Epithelial cell of prostate (primary cell): Measurements from ENCODE around the gene GPR3.
"Not testable (repeated sequence)": the region's sequence is repeated elsewhere in the genome, so short reads cannot be mapped to it uniquely, and the experiment has no call there.

Experiments
- DNase-seq: peaks from one replicate; pipeline ENCODE4 v3.0.0-alpha.2; 2011; ENCODE audit warnings: low read depth, low spot score
- H3K27ac ChIP-seq: fragments of 450-650 bp; 2 replicates; pipeline ENCODE4 v1.5.1; 2017; ENCODE audit warnings: mild to moderate bottlenecking

Gene GPR3

GRCh38 chr1:27416387-27417111 is 24.1 kb downstream of the GPR3 start:
- DNase-seq: no peak
- H3K27ac ChIP-seq: no peak overlapping the region

DNA sequence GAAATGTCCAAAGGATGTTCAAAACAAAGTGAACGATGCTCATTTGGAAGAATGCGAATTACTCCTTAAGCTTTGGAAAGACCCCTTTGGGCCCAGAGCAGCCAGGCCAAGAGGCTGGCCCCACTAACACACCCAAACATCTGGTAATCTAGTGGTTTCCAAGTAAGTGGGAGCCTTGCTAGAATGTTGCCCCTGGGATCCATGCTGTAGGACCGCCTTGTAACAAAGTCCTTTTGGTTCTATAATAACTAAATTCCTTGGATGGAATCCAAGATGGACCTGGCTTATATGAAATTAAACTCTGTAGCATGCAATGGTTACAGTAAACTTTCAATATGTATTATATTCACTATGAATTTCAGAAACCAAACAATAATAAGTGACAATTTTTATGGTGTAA is 25.3 kb downstream of the GPR3 start:
- no peak for DNase-seq
- H3K27ac ChIP-seq: peak overlapping the region; percentile 58

DNA sequence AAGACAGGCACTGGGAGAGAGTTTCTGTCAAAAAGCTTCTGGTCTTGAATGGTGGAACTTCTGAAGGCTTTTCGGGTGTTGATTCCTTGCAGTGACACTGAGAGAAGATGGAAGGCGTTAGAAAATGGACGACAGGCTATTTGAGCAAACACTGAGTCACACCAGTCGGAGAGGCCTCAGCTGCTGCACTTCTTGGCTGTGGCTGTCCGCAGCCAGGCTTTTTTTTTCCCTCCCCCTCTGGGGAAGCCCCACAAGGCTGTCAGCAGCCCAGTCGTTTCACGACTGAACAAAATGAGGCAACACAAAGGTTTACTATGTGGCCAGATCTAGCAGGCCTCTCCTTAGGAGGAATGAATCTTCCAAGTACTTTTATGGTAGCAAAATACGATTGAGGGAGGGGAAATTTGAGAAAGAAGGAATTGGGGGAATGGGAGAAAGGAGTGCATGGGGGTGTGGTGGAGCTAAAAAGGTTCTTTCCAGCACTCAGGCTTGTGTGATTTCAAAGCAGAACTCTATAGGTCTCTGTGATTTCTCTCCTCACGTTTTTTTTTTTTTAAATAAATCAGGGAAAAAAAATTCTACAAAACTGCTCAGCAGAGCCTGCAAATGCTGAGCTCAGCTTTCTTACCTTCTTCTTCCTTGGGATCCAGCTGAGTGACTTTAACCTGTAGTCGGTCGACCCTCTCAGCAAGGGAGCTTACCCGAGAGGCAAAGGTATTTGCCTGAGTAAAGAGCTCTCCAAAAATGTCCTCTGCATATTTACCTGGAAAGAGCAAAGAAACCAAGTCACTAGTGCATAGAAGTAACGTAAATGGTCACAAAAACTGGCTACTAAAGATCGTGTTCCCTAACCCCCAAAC is 26.1 kb downstream of the GPR3 start:
- H3K27ac ChIP-seq: peak overlapping the region; percentile 58
- DNase-seq: peak; percentile 64

DNA sequence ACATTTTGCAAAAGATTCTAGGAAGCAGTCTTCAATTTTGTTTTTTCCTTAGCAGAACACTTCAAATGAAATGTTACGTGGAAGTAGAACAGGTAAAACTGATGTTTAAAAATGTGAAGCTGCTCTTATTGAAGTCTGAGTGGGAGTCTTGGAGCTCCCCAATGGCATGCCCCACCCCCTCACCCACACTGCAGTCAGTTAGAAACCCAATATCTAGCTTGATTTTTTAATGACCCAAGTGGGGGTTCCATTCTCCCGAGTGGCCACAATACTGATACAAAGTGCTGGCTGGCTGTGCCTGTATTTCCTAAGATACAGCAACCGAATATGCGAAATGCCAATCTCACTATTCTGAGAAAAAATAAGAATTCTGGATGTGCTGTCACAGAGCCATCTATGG is 31.3 kb downstream of the GPR3 start:
- H3K27ac ChIP-seq: peak overlapping the region; percentile 29
- no peak for DNase-seq

DNA sequence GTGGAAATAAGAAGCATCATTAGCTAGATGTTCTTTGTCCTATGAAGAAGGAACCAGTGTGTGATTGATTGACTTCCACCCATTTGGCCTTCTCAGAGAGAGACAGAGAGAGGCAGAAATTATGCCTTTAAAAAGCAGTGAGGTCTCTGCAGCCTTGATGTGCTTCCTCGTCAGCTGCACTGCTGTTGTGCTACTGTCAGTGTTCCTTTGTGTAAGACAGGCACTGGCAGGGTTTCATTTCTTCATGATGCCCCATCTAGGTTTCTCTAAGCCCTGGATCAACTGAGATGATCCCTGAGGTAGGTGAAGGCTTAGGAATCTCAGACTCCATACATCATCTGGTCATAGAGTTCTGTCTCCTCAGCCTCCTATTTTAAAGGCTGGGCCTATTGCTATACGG is 34.9 kb downstream of the GPR3 start:
- no peak overlapping the region for H3K27ac ChIP-seq
- no peak for DNase-seq

DNA sequence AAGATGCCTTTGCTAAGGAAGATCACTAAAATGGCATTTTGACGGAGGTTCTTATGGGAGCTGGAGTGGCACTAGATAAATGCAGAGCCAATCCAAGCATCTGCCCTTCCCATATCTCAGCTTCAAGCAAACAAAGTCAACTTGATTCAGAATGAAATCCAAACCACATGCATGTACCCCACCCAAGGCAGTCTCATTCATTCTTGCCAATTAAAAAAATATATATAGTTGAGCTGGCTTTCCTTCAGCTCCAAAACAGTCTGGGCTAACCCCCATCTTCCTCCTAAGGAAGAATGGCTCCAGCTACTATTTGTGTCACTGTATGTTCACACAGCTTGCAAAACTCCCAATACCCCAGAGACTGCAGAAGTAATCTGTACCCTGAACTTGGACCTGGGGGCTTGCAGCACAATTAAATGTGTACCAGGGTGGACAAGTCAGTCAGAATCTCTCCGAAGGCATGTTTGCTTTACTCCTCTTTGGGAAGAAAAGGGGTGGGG is 35.4 kb downstream of the GPR3 start:
- H3K27ac ChIP-seq: no peak overlapping the region
- no peak for DNase-seq

DNA sequence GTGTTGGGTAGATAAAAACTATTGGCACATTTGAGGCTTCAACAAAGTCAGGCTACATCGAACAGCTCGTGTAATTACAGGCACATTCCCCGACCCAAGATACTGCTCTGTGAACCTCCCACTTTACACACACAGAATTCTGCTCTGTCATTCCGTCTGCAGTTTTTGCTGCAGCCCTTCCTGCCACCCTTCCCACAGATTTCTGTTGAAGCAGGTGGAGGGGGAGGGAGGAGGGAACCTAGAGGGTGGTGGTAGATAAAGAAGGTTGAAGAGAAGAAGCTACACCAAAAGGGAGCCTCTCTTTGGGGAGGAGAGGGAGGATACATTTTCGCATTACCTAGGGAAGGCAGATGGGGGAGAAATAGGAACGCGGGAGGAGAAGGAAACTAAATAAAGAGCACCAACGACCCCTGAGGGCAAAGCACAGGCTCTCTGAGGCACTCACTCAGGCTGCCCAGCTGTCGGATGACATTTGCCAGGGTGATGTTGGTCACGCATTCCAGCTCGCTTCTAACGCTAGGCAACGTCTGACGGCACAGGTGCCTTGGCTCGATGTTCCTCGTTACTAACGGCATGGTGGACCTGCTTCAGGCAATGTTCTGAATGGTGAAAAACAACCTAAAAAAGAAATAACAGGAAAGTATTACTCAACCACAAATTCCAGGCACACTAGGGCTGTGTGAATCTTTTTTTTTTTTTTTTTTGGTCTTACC is 36.0 kb downstream of the GPR3 start:
- no peak for DNase-seq
- no peak overlapping the region for H3K27ac ChIP-seq

DNA sequence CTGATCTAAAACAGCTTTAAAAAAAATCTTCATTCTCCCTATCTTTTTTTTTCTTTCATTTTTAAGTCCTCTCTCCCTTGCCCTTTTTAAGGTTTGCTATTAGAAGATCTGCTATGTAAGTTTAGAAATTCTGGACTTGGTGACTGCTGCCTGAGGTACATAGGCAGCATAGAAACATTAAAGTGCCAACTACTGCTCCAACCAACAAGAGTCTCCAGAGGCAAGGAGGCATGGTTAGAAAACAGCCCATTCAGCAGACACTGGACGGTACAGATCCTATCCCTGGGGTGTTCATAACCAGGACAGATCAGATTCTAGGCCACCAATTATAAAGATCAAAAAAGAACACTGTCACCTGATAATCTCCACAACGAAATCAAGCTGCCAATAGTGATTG is 36.6 kb downstream of the GPR3 start:
- DNase-seq: no peak
- H3K27ac ChIP-seq: no peak overlapping the region

- H3K27ac ChIP-seq: no peak overlapping the region
- no peak for DNase-seq
Measured at GRCh38 chr1:27430903-27431600, 38.6 kb downstream of the GPR3 start.

GRCh38 chr1:27431601-27431940 is 39.1 kb downstream of the GPR3 start:
- no peak overlapping the region for H3K27ac ChIP-seq
- DNase-seq: no peak

- not testable (repeated sequence) for DNase-seq, H3K27ac ChIP-seq
Measured at GRCh38 chr1:27432725-27433124, 40.3 kb downstream of the GPR3 start.

- H3K27ac ChIP-seq: no peak overlapping the region
- no peak for DNase-seq
Measured at GRCh38 chr1:27433706-27434105, 41.3 kb downstream of the GPR3 start.

GRCh38 chr1:27435566-27436203 is 43.3 kb downstream of the GPR3 start:
- H3K27ac ChIP-seq: peak overlapping the region; percentile 75
- no peak for DNase-seq

DNA sequence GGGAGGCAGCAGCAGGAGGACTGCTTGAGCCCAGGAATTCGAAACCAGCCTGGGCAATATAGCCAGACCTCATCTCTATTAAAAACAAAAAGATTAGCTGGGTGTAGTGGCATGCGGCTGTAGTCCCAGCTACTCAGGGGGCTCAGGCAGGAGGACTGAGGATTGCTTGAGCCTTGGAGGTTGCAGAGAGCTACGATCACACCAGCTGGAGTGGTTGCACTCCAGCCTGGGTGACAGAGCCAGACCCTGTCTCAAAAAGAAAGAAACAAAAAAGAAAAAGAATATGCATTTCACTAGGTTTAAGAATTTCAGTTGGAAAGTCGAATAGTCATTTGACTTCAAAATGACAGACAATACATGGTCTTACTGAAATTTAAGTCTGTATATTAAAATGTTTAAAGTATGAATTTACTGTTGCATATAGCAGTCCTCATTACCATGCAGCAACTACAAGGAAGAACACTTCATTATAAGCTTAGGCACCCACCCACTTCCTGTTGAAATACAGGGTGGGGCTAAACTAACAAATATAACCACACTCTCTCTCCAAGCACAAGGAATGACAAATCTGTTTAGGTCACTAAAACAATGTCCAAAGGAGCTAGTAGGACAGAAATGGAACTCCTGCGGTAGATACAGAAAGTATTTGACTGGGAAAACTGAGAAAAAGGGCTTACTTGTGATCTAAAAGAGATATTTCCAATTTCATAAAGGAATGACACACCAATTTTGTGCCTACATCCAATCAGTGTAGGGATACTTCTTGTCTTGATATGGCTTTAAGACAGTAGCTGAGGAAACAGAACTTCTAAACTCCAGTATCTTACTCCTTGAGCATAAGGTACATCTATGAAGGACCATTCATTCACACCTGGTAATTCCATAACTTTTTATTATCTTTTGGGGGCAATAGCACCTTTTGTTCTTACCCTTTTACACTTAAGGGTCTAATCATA is 44.1 kb downstream of the GPR3 start:
- H3K27ac ChIP-seq: peak overlapping the region; percentile 75
- DNase-seq: peak; percentile 50

DNA sequence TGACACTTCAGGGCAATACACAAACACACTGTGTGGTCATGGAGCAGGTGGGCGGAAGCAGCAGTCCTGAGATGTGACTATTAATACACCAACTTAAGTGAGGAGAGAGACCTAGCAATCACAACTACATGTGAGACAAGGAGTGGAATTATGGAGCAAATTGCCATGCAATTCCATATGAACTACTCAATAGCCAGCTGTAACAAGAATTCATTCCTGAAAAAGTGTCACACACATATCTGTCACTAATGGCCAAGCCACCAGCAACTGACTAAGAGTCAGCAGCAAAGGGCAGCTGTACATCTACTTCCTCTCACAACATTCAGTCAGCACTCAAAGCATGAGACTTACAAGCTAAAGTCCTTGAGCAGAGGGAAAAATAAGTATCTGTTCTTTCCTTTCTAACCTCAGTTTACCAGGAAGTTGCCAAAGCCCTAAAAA is 46.2 kb downstream of the GPR3 start:
- DNase-seq: no peak
- peak overlapping the region; percentile 18 for H3K27ac ChIP-seq

DNA sequence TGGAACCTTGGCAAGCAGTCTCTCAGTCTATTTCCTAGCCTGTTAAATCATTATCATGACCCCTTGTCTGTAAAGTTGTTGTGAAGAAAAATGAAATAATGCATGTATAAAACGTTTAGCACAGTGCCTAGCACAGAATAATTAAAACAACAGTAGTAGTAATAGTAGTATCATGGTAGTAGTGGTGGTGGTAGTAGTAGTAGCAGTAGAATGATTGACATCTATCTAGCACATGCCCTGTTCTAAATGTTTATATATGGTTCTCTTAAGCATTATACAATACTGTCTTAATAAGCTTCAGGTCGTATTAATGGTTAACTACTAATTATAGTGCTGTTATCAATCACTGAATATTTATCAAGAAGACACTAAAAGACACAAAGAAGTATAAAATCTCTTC is 46.7 kb downstream of the GPR3 start:
- peak overlapping the region; percentile 18 for H3K27ac ChIP-seq
- no peak for DNase-seq

- H3K27ac ChIP-seq: no peak overlapping the region
- DNase-seq: no peak
Measured at GRCh38 chr1:27444632-27445031, 52.2 kb downstream of the GPR3 start.
